Osteocyte (in vitro differentiated cells): ENCODE data around the gene PARL. TPM values are rescaled to one million over a fixed set of nuclear protein-coding genes. Genes with fewer than 3 reads are reported as not detected.

Experiments
- DNase-seq: peaks from one replicate; pipeline ENCODE4 v3.0.0; 2021; ENCODE audit warnings: mixed read lengths; ENCODE audit not compliant: unreplicated experiment; ENCODE audit errors: extremely low spot score
- H3K27ac Mint-ChIP-seq: one replicate; pipeline ENCODE4 v1.8.0; 2021; ENCODE audit warnings: mild to moderate bottlenecking, mixed read lengths; ENCODE audit not compliant: unreplicated experiment
- H3K27me3 Mint-ChIP-seq: one replicate; pipeline ENCODE4 v1.8.0; 2021; ENCODE audit warnings: mixed read lengths; ENCODE audit not compliant: unreplicated experiment
- H3K36me3 Mint-ChIP-seq: one replicate; pipeline ENCODE4 v1.8.0; 2021; ENCODE audit warnings: mixed read lengths; ENCODE audit not compliant: unreplicated experiment
- H3K4me1 Mint-ChIP-seq: one replicate; pipeline ENCODE4 v1.8.0; 2021; ENCODE audit warnings: mixed read lengths; ENCODE audit not compliant: unreplicated experiment
- H3K4me3 Mint-ChIP-seq: one replicate; pipeline ENCODE4 v1.8.0; 2021; ENCODE audit warnings: mild to moderate bottlenecking, moderate library complexity, mixed read lengths; ENCODE audit not compliant: unreplicated experiment
- H3K9me3 Mint-ChIP-seq: one replicate; pipeline ENCODE4 v1.8.0; 2021; ENCODE audit warnings: mixed read lengths; ENCODE audit not compliant: unreplicated experiment
- long read RNA-seq: library from polyadenylated mRNA; unstranded; transcript quantifications from one replicate; pipeline ENCODE4 v2.0.0, GENCODE V29; 2021
- total RNA-seq: library from RNA; stranded (reverse); gene quantifications from 2 replicates; pipeline ENCODE4 v1.2.1, GENCODE V29; 2021
- TF ChIP-seq, protein P1 (sequence below): fragments of 200-600 bp; sonication (generic); IDR thresholded peaks from 2 replicates; pipeline ENCODE4 v1.5.0; 2021; ENCODE audit warnings: antibody characterized with exemption, mild to moderate bottlenecking, moderate library complexity

The PARL gene, protein sequence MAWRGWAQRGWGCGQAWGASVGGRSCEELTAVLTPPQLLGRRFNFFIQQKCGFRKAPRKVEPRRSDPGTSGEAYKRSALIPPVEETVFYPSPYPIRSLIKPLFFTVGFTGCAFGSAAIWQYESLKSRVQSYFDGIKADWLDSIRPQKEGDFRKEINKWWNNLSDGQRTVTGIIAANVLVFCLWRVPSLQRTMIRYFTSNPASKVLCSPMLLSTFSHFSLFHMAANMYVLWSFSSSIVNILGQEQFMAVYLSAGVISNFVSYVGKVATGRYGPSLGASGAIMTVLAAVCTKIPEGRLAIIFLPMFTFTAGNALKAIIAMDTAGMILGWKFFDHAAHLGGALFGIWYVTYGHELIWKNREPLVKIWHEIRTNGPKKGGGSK
- 45.5 and 52.3 TPM in 2 replicates for total RNA-seq
- long read RNA-seq, transcript PARL-205 (10 exons, 1,347 nt): minor isoform, 6 of 136 reads
- long read RNA-seq, transcript PARL-201 (9 exons, 1,240 nt): minor isoform, 11 of 136 reads
- long read RNA-seq, transcript PARL-202 (10 exons, 1,414 nt): major isoform, 103 of 136 reads
- long read RNA-seq, partial matches to known transcripts: 1 of 136 reads
- long read RNA-seq, other reads (novel, unspliced or antisense): 12 of 136 reads

DNA sequence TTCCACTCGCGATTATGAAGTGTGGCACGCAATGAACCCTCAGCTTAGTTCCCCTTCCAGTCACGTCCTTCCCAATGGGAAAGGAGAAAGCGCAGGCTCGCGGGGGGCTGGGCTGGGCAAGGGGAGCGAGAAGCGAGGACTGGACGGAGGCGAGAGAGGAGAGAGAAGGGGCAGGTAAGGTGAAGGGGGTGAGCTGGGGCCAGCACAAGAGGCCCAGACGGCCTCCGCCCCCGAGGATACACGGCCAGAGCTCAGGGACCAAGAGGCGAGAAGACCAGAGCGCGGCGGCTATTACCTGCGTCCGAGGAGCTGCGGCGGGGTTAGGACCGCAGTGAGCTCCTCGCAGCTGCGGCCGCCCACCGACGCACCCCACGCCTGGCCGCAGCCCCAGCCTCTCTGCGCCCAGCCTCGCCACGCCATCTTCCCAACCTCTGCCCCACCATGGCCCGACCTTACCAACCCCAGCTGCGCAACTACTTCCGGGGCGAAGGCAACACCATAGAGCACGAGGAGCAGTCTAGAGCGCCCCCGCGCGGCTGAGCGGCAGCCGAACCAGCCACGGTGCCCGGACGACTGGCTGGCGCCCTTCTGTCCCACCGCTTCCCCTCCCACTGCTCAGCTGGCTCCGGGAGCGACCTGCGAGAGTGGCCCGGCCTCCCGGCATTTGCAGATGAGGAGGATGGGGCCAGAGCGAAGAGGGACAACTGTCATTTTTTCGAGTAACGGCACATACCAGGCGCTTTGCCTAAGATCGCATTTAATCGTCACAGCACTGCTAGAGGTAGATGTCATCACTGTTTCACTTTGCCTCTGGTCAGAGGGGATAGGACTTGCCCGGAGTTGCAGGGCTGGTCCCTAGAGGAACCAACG, at the start of gene PARL:
TSS of gene PARL (minus strand) at position 454 of the 870 bp plus-strand sequence. CDS start at position 420, 34 bp downstream.
- DNase-seq: peak; percentile 97
- Mint-ChIP-seq H3K4me3 (peak within 1 kb of the TSS; percentile 96), H3K9me3 (no peaks in the 10 kb centered on the region), H3K27ac (peak within 1 kb of the TSS; percentile 94), H3K27me3 (peaks cover 10% of the 10 kb centered on the region), H3K4me1 (peaks cover 30% of the 10 kb centered on the region), H3K36me3 (no peaks in the 10 kb centered on the region)
- TF ChIP-seq, protein P1, sequence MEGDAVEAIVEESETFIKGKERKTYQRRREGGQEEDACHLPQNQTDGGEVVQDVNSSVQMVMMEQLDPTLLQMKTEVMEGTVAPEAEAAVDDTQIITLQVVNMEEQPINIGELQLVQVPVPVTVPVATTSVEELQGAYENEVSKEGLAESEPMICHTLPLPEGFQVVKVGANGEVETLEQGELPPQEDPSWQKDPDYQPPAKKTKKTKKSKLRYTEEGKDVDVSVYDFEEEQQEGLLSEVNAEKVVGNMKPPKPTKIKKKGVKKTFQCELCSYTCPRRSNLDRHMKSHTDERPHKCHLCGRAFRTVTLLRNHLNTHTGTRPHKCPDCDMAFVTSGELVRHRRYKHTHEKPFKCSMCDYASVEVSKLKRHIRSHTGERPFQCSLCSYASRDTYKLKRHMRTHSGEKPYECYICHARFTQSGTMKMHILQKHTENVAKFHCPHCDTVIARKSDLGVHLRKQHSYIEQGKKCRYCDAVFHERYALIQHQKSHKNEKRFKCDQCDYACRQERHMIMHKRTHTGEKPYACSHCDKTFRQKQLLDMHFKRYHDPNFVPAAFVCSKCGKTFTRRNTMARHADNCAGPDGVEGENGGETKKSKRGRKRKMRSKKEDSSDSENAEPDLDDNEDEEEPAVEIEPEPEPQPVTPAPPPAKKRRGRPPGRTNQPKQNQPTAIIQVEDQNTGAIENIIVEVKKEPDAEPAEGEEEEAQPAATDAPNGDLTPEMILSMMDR: peak; percentile 98

DNA sequence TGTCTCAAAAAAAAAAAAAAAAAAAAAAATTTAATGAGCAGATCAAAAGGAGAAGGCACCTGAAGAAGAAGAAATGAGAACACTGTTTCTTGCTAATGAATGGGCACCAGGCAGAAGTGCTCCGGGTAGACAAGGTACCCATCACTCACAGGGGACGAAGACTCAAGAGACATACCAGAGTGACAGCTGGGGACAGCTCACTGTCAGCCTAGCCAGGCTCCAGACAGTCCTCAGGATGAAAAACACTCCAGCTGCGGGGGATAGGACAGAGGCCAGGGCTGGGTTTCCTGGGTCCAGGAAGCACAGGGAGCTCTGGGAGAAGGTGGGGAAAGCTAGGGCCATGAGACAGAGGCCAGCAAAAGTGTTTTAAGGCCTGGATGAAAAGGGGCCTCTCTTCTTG, 48.5 kb upstream of the PARL start:
- Mint-ChIP-seq H3K27me3 (no peaks in the 10 kb centered on the region), H3K4me3 (no peak overlapping the region), H3K4me1 (peaks cover 1% of the 10 kb centered on the region), H3K27ac (no peak overlapping the region), H3K9me3 (no peaks in the 10 kb centered on the region), H3K36me3 (peaks cover 33% of the 10 kb centered on the region)
- TF ChIP-seq, protein P1: no peak
- DNase-seq: no peak

DNA sequence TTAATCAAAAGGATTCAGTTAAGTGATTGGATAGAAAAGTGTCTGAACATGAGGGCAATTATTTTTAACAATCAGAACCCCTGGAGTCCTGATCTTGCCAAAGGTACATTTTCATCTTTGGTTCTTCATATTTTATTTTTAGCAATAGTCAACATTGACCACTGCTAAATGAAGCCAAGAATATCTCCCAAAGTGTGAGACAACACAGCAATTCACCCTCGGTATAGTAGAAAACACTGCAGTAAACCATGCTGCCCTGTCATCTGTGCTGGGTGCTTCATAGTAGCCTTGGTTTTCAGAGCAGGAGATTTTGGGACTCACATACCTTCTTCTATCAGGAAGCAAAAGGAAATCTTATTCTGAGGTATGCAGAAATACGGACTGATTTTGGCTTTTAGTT, 47.2 kb upstream of the PARL start:
- no peak for DNase-seq
- TF ChIP-seq, protein P1: no peak
- peaks cover 1% of the 10 kb centered on the region for H3K4me1 Mint-ChIP-seq
- no peak overlapping the region for H3K27ac Mint-ChIP-seq
- H3K4me3 Mint-ChIP-seq: no peak overlapping the region
- peaks cover 32% of the 10 kb centered on the region for H3K36me3 Mint-ChIP-seq
- no peaks in the 10 kb centered on the region for H3K9me3 Mint-ChIP-seq
- no peaks in the 10 kb centered on the region for H3K27me3 Mint-ChIP-seq

DNA sequence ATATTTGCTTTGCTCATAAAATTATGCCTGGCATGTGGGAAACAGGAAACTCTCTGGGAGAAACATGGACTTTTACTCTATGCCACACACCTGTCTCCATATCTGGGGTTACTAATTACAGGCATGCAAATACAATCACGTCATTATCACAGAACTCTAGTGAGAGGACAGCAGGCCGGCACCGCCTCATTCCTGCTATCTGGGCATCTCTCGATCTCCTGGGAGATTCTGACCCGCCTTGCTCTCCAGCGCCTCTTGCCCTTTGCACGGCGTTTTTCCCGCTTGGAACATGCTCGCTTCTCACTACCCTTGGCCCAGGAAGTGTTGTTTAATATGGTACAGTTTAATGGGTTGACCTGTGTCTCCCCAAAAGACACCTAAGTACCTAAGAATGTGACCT, 45.4 kb upstream of the PARL start:
- TF ChIP-seq, protein P1: no peak
- no peak overlapping the region for H3K27ac Mint-ChIP-seq
- no peak for DNase-seq

More for the DNA sequence above, 45.4 kb upstream of the PARL start:
- Mint-ChIP-seq H3K4me3 (no peak overlapping the region), H3K4me1 (no peaks in the 10 kb centered on the region), H3K27me3 (no peaks in the 10 kb centered on the region), H3K36me3 (peaks cover 28% of the 10 kb centered on the region), H3K9me3 (no peaks in the 10 kb centered on the region)
